Coronary artery (tissue), 2 donors: Measurements from ENCODE around the gene PTPRD.

Experiments
- DNase-seq: peaks from one replicate; pipeline ENCODE4 v3.0.0-alpha.2; 2017; ENCODE audit warnings: low spot score
- H3K27ac ChIP-seq, 2 donors: fragments of 200-600 bp; sonication (generic); one replicate each; pipeline ENCODE4 v1.5.1; 2016 to 2019
- H3K4me3 ChIP-seq: fragments of 200-600 bp; sonication (generic); 2 replicates; pipeline ENCODE4 v1.5.1; 2016; ENCODE audit warnings: mild to moderate bottlenecking, moderate library complexity
- CTCF ChIP-seq: fragments of 200-600 bp; sonication (generic); IDR thresholded peaks from one replicate; pipeline ENCODE4 v1.5.1; 2019; ENCODE audit warnings: antibody characterized with exemption

PTPRD gene

GRCh38 chr9:8287970-8288369 is 2324.8 kb downstream of the PTPRD start:
- Histone ChIP-seq H3K4me3 (no peak overlapping the region), H3K27ac (no peak overlapping the region)
- no peak for DNase-seq
- no peak for TF ChIP-seq CTCF

- Histone ChIP-seq H3K4me3 (no peak overlapping the region), H3K27ac (no peak overlapping the region)
- no peak for TF ChIP-seq CTCF
- no peak for DNase-seq
Observed at GRCh38 chr9:8287501-8287900, 2325.3 kb downstream of the PTPRD start.

GRCh38 chr9:8284884-8285283 is 2327.9 kb downstream of the PTPRD start:
- Histone ChIP-seq H3K4me3 (no peak overlapping the region), H3K27ac (no peak overlapping the region)
- no peak for DNase-seq
- TF ChIP-seq CTCF, result no peak

- TF ChIP-seq CTCF, result no peak
- Histone ChIP-seq H3K27ac (no peak overlapping the region), H3K4me3 (no peak overlapping the region)
- DNase-seq, result no peak
Observed at GRCh38 chr9:8282535-8282934, 2330.3 kb downstream of the PTPRD start.

GRCh38 chr9:8280811-8281210 is 2332.0 kb downstream of the PTPRD start:
- no peak overlapping the region for H3K4me3 ChIP-seq
- no peak for TF ChIP-seq CTCF
- no peak overlapping the region for H3K27ac ChIP-seq
- DNase-seq, result no peak

- no peak overlapping the region for H3K27ac ChIP-seq
- TF ChIP-seq CTCF, result no peak
- DNase-seq, result no peak
- no peak overlapping the region for H3K4me3 ChIP-seq
Observed at GRCh38 chr9:8278048-8278447, 2334.8 kb downstream of the PTPRD start.

- DNase-seq, result no peak
- no peak overlapping the region for H3K4me3 ChIP-seq
- no peak for TF ChIP-seq CTCF
- no peak overlapping the region for H3K27ac ChIP-seq
Observed at GRCh38 chr9:8270235-8270634, 2342.6 kb downstream of the PTPRD start.
